Prostate gland (tissue), 2 donors: ENCODE data around the gene ETV5. TPM values are rescaled to one million over a fixed set of nuclear protein-coding genes. Genes with fewer than 3 reads are reported as not detected.

Source experiments
- DNase-seq: peaks from one replicate; pipeline ENCODE4 v3.0.0-alpha.2; 2019; ENCODE audit warnings: low spot score
- H3K27ac ChIP-seq, 2 donors: fragments of 200-600 bp; sonication (generic); 2 replicates each; pipeline ENCODE4 v1.5.1; 2017 to 2019
- H3K27me3 ChIP-seq: fragments of 200-600 bp; sonication (generic); replicated peaks from 2 replicates; pipeline ENCODE4 v1.5.1; 2019; ENCODE audit not compliant: insufficient read depth
- H3K36me3 ChIP-seq, 2 donors: fragments of 200-600 bp; sonication (generic); 1 replicate in 1 of 2; 2 replicates in 1 of 2; pipeline versions ENCODE4 v1.5.1 to v1.8.1; 2017 to 2019
- H3K4me1 ChIP-seq: fragments of 200-600 bp; sonication (generic); replicated peaks from 2 replicates; pipeline ENCODE4 v1.5.1; 2019
- H3K4me3 ChIP-seq, 2 donors: fragments of 200-600 bp; sonication (generic); 2 replicates each; pipeline ENCODE4 v1.5.1; 2017 to 2019
- H3K9me3 ChIP-seq: fragments of 200-600 bp; sonication (generic); 2 replicates; pipeline ENCODE4 v1.5.1; 2017
- POLR2A ChIP-seq: fragments of 450-650 bp; IDR thresholded peaks from one replicate; pipeline ENCODE4 v1.6.1; 2016; ENCODE audit warnings: antibody characterized with exemption, mild to moderate bottlenecking
- POLR2AphosphoS5 ChIP-seq: sonication (generic); formaldehyde crosslinking; IDR thresholded peaks from one replicate; pipeline ENCODE4 v1.6.1; 2017; ENCODE audit warnings: antibody characterized with exemption
- WGBS: methylation state at CpG from one replicate; pipeline ENCODE4 v1.1.5; 2018; 5-methylcytosine and 5-hydroxymethylcytosine counted together
- intact Hi-C: fragments of 100-400 bp; cut with DNase I; formaldehyde crosslinking; loops from one replicate; pipeline ENCODE4 v1.14.2; 2022
- total RNA-seq, 2 donors: library from RNA; depleted of rRNA; stranded (reverse); fragments of >200 nt; gene quantifications; one replicate each; pipeline ENCODE4 v1.1.0, GENCODE V29; 2016
- TF ChIP-seq, protein P1 (sequence below), 4 experiments: fragments of 200-600 bp in 2 of 4; fragments of 450-650 bp in 2 of 4; sonication (generic) in 2 of 4; IDR thresholded peaks; 1 replicate in 3 of 4; 2 replicates in 1 of 4; pipeline ENCODE4 v1.5.1; 2016 to 2019; ENCODE audit warnings: antibody characterized with exemption in 4 of 4, mild to moderate bottlenecking in 2 of 4, moderate library complexity in 2 of 4

ETV5 gene
- total RNA-seq, 2 donors from 2014 or later, result 16.5 to 17.6 TPM

DNA sequence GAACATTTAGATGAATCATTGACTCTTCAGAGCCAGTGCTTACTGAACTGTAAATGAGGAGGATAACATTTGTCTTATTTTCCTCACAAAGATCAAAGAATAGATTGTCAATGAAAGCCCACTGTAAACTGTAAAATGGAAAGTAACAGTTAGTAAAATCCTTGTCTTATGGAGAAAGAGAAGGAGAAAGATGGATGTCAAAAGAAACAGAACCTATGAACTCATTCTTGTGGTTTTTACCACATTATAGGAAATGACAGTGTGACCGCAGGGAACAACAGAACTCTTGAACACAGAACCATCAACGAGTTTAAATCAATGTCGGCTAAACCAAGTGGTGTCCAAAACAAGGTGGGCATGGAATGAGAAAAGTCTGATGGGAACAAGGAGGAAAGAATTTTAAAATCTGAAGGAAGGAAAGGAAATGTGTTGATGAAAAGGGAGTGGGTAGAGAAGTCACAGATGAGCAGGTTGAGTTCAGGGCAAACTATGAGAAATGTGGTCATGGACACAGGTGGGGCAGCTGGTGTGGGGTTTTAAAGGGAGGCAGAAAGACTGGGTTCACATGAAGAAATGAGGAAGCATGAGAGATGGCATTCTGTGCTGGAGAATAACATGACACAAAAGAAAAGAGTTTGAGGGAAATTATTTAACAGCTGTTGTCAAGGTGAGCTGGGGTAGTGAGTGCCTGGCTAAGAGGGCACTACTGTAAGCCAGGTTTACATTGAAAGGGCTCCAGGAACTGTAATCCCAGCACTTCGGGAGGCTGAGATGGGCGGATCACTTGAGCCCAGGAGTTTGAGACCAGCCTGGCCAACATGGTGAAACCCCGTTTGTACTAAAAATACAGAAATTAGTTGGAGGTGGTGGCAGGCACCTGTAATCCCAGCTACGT lies 42.4 kb upstream of the ETV5 start:
- Histone ChIP-seq H3K27me3 (no peaks in the 10 kb centered on the region), H3K4me1 (no peaks in the 10 kb centered on the region), H3K36me3 (no peaks in the 10 kb centered on the region), H3K4me3 (no peak overlapping the region), H3K9me3 (no peaks in the 10 kb centered on the region), H3K27ac (no peak overlapping the region)
- WGBS, result 79% methylated on average over 7 of the region's 7 CpGs
- no peak for DNase-seq
- intact Hi-C loops, result no loop called here
- TF ChIP-seq, protein P1, sequence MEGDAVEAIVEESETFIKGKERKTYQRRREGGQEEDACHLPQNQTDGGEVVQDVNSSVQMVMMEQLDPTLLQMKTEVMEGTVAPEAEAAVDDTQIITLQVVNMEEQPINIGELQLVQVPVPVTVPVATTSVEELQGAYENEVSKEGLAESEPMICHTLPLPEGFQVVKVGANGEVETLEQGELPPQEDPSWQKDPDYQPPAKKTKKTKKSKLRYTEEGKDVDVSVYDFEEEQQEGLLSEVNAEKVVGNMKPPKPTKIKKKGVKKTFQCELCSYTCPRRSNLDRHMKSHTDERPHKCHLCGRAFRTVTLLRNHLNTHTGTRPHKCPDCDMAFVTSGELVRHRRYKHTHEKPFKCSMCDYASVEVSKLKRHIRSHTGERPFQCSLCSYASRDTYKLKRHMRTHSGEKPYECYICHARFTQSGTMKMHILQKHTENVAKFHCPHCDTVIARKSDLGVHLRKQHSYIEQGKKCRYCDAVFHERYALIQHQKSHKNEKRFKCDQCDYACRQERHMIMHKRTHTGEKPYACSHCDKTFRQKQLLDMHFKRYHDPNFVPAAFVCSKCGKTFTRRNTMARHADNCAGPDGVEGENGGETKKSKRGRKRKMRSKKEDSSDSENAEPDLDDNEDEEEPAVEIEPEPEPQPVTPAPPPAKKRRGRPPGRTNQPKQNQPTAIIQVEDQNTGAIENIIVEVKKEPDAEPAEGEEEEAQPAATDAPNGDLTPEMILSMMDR (IDR thresholded peaks at IDR 0.05), result no peak
- no peak for TF ChIP-seq POLR2AphosphoS5
- TF ChIP-seq POLR2A, result no peak

GRCh38 chr3:186150041-186150830 lies 41.3 kb upstream of the ETV5 start:
- no peak overlapping the region for H3K4me3 ChIP-seq
- H3K4me1 ChIP-seq, result no peaks in the 10 kb centered on the region
- no peak for TF ChIP-seq POLR2AphosphoS5
- TF ChIP-seq, protein P1 (IDR thresholded peaks at IDR 0.05), result no peak
- no peaks in the 10 kb centered on the region for H3K9me3 ChIP-seq
- no peaks in the 10 kb centered on the region for H3K27me3 ChIP-seq
- WGBS, result 85% methylated on average over 11 of the region's 11 CpGs
- intact Hi-C loops, result no loop called here
- H3K27ac ChIP-seq, result no peak overlapping the region
- no peaks in the 10 kb centered on the region for H3K36me3 ChIP-seq
- DNase-seq, result no peak

GRCh38 chr3:186149319-186149960 lies 40.6 kb upstream of the ETV5 start:
- Histone ChIP-seq H3K36me3 (no peaks in the 10 kb centered on the region), H3K9me3 (no peaks in the 10 kb centered on the region), H3K4me3 (no peak overlapping the region), H3K27ac (no peak overlapping the region), H3K4me1 (no peaks in the 10 kb centered on the region), H3K27me3 (no peaks in the 10 kb centered on the region)
- DNase-seq, result no peak
- 84% methylated on average over 15 of the region's 15 CpGs for WGBS
- TF ChIP-seq POLR2AphosphoS5 (no peak), POLR2A (no peak)
- TF ChIP-seq, protein P1 (IDR thresholded peaks at IDR 0.05), result no peak
- intact Hi-C loops, result no loop called here

GRCh38 chr3:186144257-186144656 lies 35.4 kb upstream of the ETV5 start:
- TF ChIP-seq, protein P1 (IDR thresholded peaks at IDR 0.05), result no peak
- no peak for TF ChIP-seq POLR2AphosphoS5
- no peak for TF ChIP-seq POLR2A

More at GRCh38 chr3:186144257-186144656, 35.4 kb upstream of the ETV5 start:
- 91% methylated on average over 5 of the region's 5 CpGs for WGBS
- Histone ChIP-seq H3K27ac (no peak overlapping the region), H3K27me3 (no peaks in the 10 kb centered on the region), H3K36me3 (no peaks in the 10 kb centered on the region), H3K4me1 (no peaks in the 10 kb centered on the region), H3K9me3 (no peaks in the 10 kb centered on the region), H3K4me3 (no peak overlapping the region)
- DNase-seq, result no peak
- intact Hi-C loops, result no loop called here
